ENCODE data around the gene HIP1. TPM values are rescaled to one million over a fixed set of nuclear protein-coding genes. Genes with fewer than 3 reads are reported as not detected.
"Not testable (repeated sequence)": the region's sequence is repeated elsewhere in the genome, so short reads cannot be mapped to it uniquely, and the experiment has no call there.

HIP1 gene
- total RNA-seq, 2 experiments from 2014 or later: 2.2 to 2.8 TPM

DNA sequence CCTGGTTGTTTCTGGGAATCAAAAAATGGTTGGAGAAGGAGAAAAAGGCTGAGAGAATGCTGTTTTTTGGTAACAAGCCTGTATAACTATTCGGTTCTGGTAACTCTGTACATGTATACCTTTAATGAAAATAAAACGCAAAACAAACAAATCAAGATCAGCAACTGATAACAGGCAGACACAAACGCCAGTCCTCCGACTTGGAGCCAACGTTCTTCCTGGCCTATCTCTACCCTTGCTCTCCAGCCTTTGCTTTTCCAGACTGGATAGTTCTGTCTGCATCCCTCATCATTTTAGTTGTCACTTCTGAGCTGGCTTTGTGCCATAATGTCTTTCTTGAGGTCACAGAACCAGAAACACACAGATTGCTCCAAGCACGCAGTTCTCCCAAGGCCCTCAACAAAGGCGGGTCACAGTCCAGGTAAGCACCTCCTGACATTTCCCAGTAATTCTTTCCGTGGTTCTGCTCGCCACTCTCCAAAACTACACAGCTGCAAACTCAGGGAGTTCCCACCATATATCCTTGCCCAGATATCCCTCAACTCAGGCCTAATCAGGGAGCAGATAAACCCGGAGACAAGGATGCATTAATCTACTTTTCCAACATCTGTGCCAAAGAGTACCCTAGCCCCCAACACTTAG is 20.2 kb downstream of the HIP1 start:
- ChIA-PET CTCF (no interaction called here), POLR2A (no interaction called here)
- H3K36me3 Mint-ChIP-seq (ENCODE audit: low read depth): no peaks in the 10 kb centered on the region
- H3K9me3 Mint-ChIP-seq: no peaks in the 10 kb centered on the region
- H3K27ac Mint-ChIP-seq: no peak overlapping the region
- H3K27me3 Mint-ChIP-seq: no peaks in the 10 kb centered on the region
- no peak for DNase-seq
- no peak overlapping the region for H3K4me3 Mint-ChIP-seq
- no peaks in the 10 kb centered on the region for H3K4me1 Mint-ChIP-seq

DNA sequence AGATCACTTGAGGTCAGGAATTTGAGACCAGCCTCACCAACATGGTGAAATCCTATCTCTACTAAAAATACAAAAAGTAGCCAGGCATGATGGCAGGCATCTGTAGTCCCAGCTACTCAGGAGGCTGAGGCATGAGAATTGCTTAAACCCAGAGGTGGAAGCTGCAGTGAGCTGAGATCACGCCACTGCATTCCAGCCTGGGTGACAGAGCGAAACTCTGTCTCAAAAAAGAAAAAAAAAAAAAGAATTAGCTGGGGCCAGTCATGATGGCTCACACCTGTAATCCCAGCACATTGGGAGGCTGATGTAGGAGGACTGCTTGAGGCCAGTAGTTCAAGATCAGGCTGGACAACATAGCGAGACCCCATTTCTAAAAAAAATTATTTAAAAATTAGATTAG is 21.0 kb downstream of the HIP1 start:
- H3K36me3 Mint-ChIP-seq (ENCODE audit: low read depth); H3K4me1 Mint-ChIP-seq; H3K27ac Mint-ChIP-seq; H3K27me3 Mint-ChIP-seq; H3K4me3 Mint-ChIP-seq; DNase-seq; H3K9me3 Mint-ChIP-seq; POLR2A ChIA-PET: not testable (repeated sequence)
- CTCF ChIA-PET: interaction anchor here (1.3 kb wide), 1 partner anchor 33 kb away, joined by 4 read pairs; no protein-coding TSS in a partner anchor

DNA sequence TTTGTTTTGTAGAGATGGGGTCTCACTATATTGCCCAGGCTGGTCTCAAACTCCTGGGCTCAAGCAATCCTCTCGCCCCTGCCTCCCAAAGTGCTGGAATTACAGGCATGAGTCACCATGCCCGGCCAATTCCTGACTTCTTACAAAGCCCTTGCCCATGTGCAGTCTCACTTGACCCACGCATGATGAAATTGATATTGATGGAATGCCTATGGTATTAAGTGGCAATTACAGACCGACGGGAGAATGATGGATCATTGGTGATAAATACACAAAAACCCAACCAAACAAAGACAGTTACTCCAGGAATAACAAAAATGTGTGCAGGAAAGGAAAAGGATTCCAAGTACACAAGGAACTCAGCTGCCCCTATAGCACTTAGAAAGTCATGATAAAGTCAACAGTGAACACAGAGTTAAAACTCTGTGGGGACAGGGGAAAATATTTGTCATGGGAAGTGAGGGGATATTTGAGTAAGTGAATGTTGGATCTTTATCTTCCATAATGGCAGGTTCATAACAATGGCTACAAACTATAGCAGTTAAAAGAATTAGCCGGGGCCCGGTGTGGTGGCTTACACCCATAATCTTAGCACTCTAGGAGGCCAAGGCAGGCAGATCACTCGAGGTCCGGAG is 21.6 kb downstream of the HIP1 start:
- POLR2A ChIA-PET: no interaction called here
- H3K4me3 Mint-ChIP-seq: no peak overlapping the region
- DNase-seq: no peak
- CTCF ChIA-PET: interaction anchor here (1.3 kb wide), 1 partner anchor 32 kb away, joined by 4 read pairs; no protein-coding TSS in a partner anchor
- no peak overlapping the region for H3K27ac Mint-ChIP-seq
- H3K36me3 Mint-ChIP-seq (ENCODE audit: low read depth): peaks cover 2% of the 10 kb centered on the region
- H3K4me1 Mint-ChIP-seq: peaks cover 3% of the 10 kb centered on the region
- H3K9me3 Mint-ChIP-seq: no peaks in the 10 kb centered on the region
- H3K27me3 Mint-ChIP-seq: peaks cover 7% of the 10 kb centered on the region

DNA sequence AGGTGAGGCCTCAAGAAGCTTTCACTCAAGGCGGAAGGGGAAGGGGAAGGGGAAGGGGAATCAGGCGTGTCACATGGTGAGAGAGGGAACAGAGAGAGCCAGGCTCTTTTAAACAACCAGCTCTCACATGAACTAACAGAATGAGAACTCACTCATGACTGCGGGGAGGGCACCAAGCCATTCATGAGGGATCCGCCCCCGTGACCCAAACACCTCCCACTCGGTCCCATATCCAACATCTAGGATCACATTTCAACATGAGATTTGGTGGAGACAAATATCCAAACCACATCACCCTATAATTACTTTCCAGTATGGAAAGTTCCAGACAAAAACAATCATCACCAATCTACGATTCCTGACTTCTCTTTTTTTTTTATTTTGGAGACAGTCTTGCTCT is 22.9 kb downstream of the HIP1 start:
- H3K9me3 Mint-ChIP-seq: peaks cover 4% of the 10 kb centered on the region
- ChIA-PET CTCF (no interaction called here), POLR2A (no interaction called here)
- no peak overlapping the region for H3K4me3 Mint-ChIP-seq
- DNase-seq: no peak
- peaks cover 2% of the 10 kb centered on the region for H3K36me3 Mint-ChIP-seq (ENCODE audit: low read depth)
- no peak overlapping the region for H3K27ac Mint-ChIP-seq
- H3K4me1 Mint-ChIP-seq: peaks cover 3% of the 10 kb centered on the region
- peaks cover 17% of the 10 kb centered on the region for H3K27me3 Mint-ChIP-seq

DNA sequence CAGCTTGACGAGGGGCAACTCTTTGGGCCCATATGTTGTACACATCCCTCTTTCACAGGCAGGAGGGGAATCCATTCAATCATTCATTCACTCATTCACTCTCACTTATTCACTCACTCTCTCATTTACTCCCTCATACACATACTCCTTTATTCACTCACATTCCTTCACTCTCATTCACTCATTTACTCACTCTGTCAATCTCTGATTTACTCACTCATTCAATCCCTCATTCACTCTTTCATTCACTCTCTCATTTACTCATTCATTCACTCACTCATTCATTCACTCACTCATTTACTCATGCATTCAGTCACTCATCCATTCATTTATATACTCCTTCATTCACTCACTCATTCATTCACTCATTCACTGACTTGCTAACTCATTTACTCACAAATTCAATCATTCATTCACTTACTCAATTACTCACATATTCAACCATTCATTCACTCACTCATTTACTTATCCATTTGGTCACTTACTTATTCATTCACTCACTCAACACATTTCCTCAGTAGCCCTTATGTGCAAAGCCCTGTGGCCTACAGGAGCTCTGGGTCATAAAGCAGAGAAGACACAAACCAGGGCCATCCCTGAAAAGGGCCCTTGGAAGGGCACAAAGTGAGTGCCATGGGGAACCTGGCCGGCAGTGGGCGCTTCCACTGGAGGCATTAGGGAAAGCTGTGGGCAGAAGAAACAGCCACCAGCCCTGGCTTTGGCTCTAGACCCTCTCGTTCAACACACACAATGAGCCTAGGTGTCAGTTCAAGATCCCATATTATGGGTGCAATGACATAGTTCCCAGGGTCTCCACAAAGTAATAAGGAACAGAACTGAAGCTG is 26.0 kb downstream of the HIP1 start:
- ChIA-PET POLR2A (no interaction called here), CTCF (interaction anchor here (1.0 to 1.1 kb wide), 2 partner anchors 13 to 19 kb away, joined by 3 read pairs; no protein-coding TSS in a partner anchor)
- H3K4me1 Mint-ChIP-seq: peaks cover 3% of the 10 kb centered on the region
- H3K4me3 Mint-ChIP-seq: no peak overlapping the region
- DNase-seq: no peak
- H3K9me3 Mint-ChIP-seq: peaks cover 15% of the 10 kb centered on the region
- H3K27me3 Mint-ChIP-seq: peaks cover 18% of the 10 kb centered on the region
- no peak overlapping the region for H3K27ac Mint-ChIP-seq
- peaks cover 2% of the 10 kb centered on the region for H3K36me3 Mint-ChIP-seq (ENCODE audit: low read depth)

DNA sequence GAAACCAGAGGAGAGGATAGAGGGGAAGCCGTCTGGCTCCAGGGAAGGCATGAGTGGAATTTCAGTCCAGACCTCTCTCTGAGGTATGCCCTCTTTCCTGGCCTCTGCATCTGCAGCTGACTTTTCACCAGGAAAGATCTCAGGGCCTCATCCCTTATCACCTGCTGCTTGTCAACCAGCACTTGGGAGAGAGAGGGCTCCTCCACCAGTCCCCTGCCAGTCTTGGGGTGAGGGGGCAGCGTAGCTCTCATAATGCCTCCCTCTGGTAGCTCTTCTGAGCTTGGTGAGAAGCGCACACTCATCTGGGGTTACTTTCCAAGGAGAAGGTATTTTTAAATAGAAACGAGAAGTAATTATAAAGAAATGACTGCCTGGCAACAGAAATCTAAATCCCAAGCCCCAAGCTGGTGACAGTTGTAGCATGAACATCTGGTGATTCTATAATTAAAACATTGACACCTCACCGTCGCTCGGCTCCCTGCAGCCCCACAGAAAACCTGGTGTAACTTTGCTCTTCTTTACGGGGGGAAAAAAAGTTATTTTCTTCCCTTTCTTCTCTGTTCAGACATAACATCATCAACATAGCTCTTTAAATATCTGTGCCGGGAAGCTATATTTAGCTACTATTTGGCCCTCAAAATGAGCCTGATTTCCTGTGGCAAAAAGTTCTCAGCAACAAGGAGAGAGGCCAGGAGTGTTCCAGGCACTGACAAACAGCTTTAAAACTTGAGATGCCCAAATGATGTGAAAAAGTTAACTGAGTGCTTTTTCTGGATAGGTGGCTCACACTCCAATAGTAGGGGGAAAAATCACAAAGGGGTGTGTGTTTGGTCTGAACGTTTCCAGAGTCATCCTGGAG is 26.9 kb downstream of the HIP1 start:
- Mint-ChIP-seq H3K27ac (no peak overlapping the region), H3K9me3 (peaks cover 15% of the 10 kb centered on the region), H3K4me3 (no peak overlapping the region), H3K4me1 (peaks cover 3% of the 10 kb centered on the region), H3K36me3 (ENCODE audit: low read depth) (peaks cover 2% of the 10 kb centered on the region), H3K27me3 (peaks cover 18% of the 10 kb centered on the region)
- DNase-seq: no peak
- ChIA-PET CTCF (interaction anchor here (0.6 to 1.1 kb wide), 3 partner anchors 12 to 103 kb away, joined by 3 read pairs; no protein-coding TSS in a partner anchor), POLR2A (no interaction called here)

DNA sequence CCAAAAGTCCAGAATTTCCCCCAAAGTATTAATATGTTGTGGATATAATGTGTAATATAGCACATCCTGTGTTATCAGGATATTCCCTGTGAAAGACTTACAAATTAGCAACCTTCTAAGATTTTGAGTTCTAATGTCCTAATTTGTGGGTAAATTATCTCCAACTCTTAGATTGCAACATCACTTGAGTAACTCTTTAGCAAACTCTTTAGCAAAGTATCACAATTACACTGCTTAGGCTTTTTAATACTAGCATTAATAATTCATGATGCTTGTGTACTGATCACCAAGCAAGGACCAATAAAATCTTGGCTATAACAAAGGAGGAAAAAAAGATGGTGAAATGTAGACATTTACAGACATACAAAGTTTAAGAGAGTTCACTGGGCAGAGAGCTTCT is 27.7 kb downstream of the HIP1 start:
- POLR2A ChIA-PET: no interaction called here
- no peak for DNase-seq
- Mint-ChIP-seq H3K27me3 (peaks cover 18% of the 10 kb centered on the region), H3K36me3 (ENCODE audit: low read depth) (peaks cover 2% of the 10 kb centered on the region), H3K27ac (no peak overlapping the region), H3K4me1 (peaks cover 3% of the 10 kb centered on the region), H3K4me3 (no peak overlapping the region), H3K9me3 (peaks cover 15% of the 10 kb centered on the region)
- CTCF ChIA-PET: interaction anchor here (0.6 kb wide), 1 partner anchor 264 kb away, joined by 3 read pairs; no protein-coding TSS in a partner anchor

DNA sequence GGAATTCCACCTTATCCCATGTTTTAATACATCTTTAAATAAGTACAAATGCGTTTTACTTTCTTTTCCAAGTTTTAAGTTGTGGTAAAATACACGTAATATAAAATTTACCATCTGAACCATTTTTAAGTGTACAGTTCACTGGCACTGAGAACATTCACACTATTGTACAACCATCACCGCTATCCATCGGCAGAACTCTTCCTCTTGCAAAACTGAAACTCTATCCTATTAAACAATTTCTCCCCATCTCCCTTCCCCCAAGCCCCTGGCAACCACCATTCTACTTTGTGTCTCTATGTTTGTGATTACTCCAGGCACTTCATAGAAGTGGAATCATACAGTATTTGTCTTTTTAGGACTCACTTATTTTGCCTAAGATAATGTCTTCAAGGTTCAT is 33.8 kb downstream of the HIP1 start:
- POLR2A ChIA-PET: no interaction called here

DNA sequence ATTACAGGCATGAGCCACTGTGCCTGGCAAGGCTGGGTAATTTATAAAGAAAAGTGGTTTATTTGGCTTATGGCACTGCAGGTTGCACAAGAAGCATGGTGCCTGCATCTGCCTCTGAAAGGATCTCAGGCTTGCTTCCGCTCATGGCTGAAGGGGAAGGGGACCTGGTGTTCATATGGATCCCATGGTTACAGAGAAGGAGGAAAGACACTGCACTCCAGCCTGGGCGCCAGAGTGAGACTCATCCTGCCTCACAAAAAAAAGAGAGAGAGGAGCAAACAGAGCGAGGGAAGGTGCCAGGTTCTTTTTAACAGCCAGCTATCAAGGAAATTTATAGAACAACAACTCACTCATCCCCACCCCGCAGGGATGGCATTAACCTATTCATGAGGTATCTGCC is 36.2 kb downstream of the HIP1 start:
- no peaks in the 10 kb centered on the region for H3K27me3 Mint-ChIP-seq
- no peaks in the 10 kb centered on the region for H3K4me1 Mint-ChIP-seq
- no peak for DNase-seq
- POLR2A ChIA-PET: no interaction called here
- H3K9me3 Mint-ChIP-seq: no peaks in the 10 kb centered on the region
- no peaks in the 10 kb centered on the region for H3K36me3 Mint-ChIP-seq (ENCODE audit: low read depth)
- no peak overlapping the region for H3K4me3 Mint-ChIP-seq
- CTCF ChIA-PET: no interaction called here
- H3K27ac Mint-ChIP-seq: no peak overlapping the region

More for the DNA sequence above, 33.8 kb downstream of the HIP1 start:
- CTCF ChIA-PET: interaction anchor here (0.7 kb wide), 1 partner anchor 251 kb away, joined by 3 read pairs; no protein-coding TSS in a partner anchor
- no peaks in the 10 kb centered on the region for H3K36me3 Mint-ChIP-seq (ENCODE audit: low read depth)
- no peak overlapping the region for H3K27ac Mint-ChIP-seq
- H3K4me3 Mint-ChIP-seq: no peak overlapping the region
- no peaks in the 10 kb centered on the region for H3K4me1 Mint-ChIP-seq
- H3K9me3 Mint-ChIP-seq: peaks cover 5% of the 10 kb centered on the region
- no peaks in the 10 kb centered on the region for H3K27me3 Mint-ChIP-seq
- DNase-seq: no peak

DNA sequence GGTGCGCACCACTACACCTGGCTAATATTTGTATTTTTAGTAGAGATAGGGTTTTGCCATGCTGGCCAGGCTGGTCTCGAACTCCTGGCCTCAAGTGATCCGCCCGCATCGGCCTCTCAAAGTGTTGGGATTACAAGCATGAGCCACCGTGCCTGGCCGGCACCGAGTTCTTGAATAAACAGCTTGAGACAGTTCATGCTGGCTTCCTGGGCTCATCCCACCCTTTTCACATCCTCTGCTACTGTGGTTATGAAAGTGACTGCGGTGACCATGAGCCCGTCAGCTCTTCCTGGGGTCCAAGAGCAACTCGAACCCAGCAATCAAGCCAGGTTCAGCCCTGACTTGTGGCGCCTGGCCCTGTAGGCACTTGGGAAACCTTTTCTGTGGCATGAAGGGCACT is 38.7 kb downstream of the HIP1 start:
- peaks cover 2% of the 10 kb centered on the region for H3K27me3 Mint-ChIP-seq
- H3K9me3 Mint-ChIP-seq: no peaks in the 10 kb centered on the region
- no peaks in the 10 kb centered on the region for H3K4me1 Mint-ChIP-seq
- no peak overlapping the region for H3K4me3 Mint-ChIP-seq
- H3K36me3 Mint-ChIP-seq (ENCODE audit: low read depth): no peaks in the 10 kb centered on the region
- CTCF ChIA-PET: interaction anchor here (1.1 kb wide), 1 partner anchor 12 kb away, joined by 3 read pairs; no protein-coding TSS in a partner anchor
- POLR2A ChIA-PET: no interaction called here
- no peak overlapping the region for H3K27ac Mint-ChIP-seq
- DNase-seq: no peak

DNA sequence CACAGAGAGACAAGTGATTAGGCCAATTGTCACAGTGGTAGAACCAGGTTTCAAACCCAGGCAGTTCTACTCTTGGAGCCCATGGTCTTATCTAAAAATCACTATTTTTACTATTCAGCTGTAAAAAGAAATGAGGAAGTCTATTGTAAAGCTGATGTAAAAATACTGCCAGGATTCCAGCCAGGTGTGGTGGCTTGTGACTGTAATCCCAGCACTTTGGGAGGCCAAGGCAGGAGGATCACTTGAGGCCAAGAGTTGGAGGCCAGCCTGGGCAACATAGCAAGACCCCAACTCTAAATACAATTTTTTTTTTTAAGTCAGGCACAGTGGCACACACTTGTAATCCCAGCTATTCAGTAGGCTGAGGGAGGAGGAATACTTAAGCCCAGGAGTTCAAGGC is 40.4 kb downstream of the HIP1 start:
- Mint-ChIP-seq H3K4me3 (no peak overlapping the region), H3K27ac (no peak overlapping the region), H3K4me1 (no peaks in the 10 kb centered on the region), H3K36me3 (ENCODE audit: low read depth) (no peaks in the 10 kb centered on the region), H3K9me3 (no peaks in the 10 kb centered on the region), H3K27me3 (peaks cover 2% of the 10 kb centered on the region)
- no peak for DNase-seq
- POLR2A ChIA-PET: no interaction called here
- CTCF ChIA-PET: interaction anchor here (0.7 kb wide), 1 partner anchor 330 kb away, joined by 3 read pairs; no protein-coding TSS in a partner anchor

DNA sequence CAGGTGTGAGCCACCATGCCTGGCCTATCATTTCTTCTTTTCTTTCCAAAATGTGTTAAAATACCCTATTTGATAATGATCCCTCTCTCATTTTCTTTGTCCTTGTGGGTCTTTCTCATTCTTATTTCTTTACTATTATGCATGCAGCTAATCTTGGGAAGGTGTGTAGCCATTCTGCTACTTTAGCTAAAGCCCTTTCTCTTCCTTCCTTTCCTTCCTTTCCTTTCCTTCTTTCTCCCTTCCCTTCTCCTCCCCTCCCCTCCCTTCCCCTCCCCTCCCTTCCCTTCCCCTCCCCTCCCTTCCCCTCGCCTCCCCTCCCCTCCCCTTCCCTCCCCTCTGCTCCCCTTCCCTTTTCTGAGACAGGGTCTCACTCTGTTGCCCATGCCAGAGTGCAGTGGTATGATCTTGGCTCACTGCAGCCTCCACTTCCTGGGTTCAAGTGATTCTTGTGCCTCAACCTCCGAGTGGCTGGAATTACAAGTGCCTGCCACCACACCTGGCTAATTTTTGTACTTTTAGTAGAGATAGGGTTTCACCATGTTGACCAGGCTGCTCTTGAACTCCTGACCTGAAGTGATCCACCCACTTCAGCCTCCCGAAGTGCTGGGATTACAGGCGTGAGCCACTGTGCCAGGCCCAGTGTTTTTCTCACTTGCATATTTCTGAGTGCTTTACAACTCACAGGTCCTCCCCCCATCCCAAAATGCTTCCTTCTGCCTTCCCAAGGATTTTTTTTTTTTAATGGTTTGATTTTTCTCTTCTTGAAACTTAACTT is 42.3 kb downstream of the HIP1 start:
- Mint-ChIP-seq H3K4me3 (no peak overlapping the region), H3K27ac (no peak overlapping the region), H3K9me3 (no peaks in the 10 kb centered on the region), H3K4me1 (no peaks in the 10 kb centered on the region), H3K27me3 (peaks cover 7% of the 10 kb centered on the region), H3K36me3 (ENCODE audit: low read depth) (no peaks in the 10 kb centered on the region)
- no peak for DNase-seq
- POLR2A ChIA-PET: no interaction called here
- CTCF ChIA-PET: no interaction called here
